SH-SY5Y (cell line): Measurements from ENCODE around the gene ATP6V1G3.

Source experiments
- GATA2 ChIP-seq: IDR thresholded peaks from 2 replicates; pipeline ENCODE4 v1.6.1; 2011; ENCODE audit warnings: mild to moderate bottlenecking, low read depth, low read length
- GATA3 ChIP-seq: IDR thresholded peaks from 2 replicates; pipeline ENCODE4 v1.6.1; 2011; ENCODE audit warnings: low read depth, mild to moderate bottlenecking, low read length, moderate library complexity

- no peak for TF ChIP-seq GATA2
- no peak for TF ChIP-seq GATA3
Measured at GRCh38 chr1:198481661-198482060, 58.8 kb downstream of the ATP6V1G3 start.
